Right kidney (tissue), 1 donor: ENCODE results near the gene REPIN1.

Experiments
- DNase-seq: peaks from one replicate; pipeline ENCODE4 v3.0.0-alpha.2; 2016

The REPIN1 gene

GRCh38 chr7:150406567-150407421, 38.2 kb downstream of the REPIN1 start:
- peak; percentile 62 for DNase-seq

DNA sequence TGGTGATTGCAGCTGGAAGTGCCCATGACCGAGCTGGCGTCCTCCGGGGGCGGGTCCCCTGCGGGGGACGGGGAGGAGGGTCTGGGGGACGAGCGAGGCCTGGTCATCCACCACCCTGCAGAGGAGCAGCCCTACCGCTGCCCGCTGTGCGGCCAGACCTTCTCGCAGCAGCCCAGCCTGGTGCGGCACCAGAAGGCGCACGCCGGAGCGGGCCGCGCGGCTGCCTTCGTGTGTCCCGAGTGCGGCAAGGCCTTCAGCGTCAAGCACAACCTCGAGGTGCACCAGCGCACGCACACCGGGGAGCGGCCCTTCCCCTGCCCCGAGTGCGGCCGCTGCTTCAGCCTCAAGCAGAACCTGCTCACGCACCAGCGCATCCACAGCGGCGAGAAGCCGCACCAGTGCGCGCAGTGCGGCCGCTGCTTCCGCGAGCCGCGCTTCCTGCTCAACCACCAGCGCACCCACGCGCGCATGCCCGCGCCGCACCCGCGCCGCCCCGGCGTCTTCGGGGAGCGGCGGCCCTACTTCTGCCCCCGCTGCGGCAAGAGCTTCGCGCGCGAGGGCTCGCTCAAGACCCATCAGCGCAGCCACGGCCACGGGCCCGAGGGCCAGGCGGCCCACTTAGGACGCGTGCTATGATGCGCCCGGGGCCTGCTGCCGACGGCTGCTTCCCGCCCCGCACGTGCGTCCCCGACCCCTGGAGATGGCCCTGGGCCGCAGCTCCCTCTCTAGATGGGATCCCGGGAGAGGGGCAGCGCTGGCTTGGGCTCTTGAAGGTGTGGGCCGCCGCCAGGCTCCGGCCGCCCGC, 39.2 kb downstream of the REPIN1 start:
- no peak for DNase-seq

DNA sequence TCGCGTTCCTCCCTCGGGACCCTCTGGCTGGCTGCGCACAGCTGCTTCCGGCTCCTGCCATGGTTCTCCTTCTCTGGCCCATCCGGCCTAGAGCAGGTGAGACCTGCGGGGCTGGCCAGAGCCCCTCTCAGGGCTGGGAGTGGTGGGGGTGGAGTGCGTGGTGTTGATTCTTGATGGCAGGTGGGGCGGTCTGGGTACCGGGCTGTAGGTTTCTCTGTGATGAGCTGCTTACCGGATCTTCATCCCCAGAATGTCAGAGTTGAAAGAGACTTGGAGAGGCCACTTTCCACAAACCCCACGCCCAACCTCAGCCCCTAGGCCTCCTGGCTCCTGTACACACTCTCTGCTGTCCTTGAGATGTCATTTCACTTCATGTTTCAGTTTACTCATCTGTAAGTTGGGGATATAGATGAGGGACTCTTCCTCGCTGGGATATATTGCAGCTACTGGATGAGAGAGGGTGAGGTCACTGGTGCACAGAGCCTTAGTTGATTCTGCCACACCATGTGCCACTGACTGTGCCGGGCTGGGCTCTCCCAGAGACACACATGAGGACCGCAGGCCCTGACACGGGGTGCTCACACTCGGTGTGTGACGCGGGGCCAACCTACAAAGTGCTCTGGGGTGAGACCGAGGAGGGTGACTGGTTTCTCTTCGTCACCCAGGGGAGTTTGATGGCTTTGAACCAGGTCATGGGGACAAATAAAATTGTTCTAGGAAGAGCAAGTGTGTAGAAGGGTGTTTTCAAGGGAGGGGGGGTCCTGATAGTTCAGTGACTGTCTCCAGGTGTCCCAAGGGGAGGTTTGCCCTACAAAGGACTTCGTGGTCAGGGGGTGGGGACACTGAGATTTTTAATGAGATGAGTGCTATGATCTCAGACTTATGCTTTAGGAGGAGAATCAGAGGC, 40.0 kb downstream of the REPIN1 start:
- DNase-seq = no peak

DNA sequence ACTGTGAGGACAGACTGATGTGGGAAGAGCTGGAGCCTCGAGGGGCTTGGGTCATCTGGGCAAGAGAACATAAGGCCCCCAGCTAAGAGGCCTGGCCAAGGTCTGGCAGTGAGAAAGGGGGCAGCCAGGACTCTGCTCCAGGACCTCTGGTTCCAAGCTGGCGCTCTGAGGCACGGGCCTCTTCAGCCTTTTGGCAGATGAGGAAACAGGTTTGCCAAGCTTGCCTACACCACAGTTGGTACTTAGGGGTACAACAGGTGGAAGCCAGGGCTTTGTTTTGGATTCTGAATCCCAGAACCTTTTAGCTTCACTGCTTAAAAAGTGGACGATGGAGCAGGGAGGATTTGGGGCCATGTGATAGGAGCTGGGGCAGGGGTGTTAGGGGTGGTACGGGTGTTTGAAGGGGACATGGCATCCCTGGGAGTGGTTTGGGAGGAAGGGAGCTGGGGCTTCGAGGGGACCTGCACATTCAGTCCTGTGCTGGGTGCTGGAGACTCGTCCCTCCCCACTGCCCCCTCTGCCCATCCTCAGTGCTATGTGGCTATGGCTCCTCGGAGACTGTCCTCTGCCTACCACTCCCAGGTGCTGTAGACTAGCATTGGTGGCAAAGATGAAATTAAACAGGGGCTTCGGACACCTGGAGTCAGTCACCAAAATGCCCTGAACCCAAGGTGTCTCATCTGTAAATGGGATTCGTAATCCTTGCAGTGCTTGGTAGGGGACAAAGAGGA, 40.8 kb downstream of the REPIN1 start:
- no peak for DNase-seq

DNA sequence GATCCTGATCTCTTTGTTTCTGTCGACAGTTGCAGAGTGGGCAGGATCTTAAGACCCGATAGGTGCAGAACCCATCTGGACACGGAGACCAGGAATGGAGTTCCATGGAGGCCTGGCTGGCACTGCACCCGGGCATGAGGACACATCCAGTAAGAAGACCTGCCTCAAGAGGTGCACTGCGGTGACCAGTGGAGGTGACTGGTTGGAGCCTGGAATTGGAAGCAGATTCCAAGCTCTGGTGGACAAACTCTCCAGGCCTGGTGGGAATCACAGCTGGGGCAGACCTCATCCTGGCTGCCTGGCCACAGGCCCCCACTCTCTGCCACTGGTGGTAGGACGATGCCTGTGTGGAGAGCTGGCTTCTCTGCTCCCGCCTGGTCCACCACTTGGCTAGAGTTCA, 41.5 kb downstream of the REPIN1 start:
- no peak for DNase-seq

GRCh38 chr7:150410680-150411346, 42.2 kb downstream of the REPIN1 start:
- DNase-seq = peak; percentile 67

- DNase-seq = no peak
These were observed 43.0 kb downstream of the REPIN1 start for GRCh38 chr7:150411606-150412005.

- no peak for DNase-seq
These were observed 43.4 kb downstream of the REPIN1 start for GRCh38 chr7:150412016-150412415.

GRCh38 chr7:150412518-150413488, 44.2 kb downstream of the REPIN1 start:
- no peak for DNase-seq

DNA sequence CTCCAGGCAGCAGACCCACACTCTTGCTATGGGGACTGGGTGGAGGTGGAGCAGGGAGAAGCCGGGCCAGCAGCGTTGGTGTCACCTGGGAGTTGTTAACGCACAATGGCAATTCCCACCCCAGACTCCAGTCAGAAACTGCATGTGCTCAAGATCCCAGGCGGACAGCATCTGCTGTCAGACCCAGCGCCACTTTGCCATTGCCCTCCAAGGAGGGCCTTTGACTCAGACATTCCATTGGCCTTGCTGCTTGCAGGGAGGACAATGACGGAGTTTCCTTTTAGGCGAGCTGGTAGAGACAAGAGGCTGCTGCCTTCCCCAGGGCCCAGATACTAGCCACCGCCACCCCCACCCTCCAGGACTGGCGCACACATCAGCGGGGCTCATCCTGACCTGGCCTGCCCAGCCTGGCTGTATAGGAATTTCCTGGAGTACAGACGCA, 45.0 kb downstream of the REPIN1 start:
- no peak for DNase-seq

GRCh38 chr7:150415161-150416153, 46.8 kb downstream of the REPIN1 start:
- no peak for DNase-seq

DNA sequence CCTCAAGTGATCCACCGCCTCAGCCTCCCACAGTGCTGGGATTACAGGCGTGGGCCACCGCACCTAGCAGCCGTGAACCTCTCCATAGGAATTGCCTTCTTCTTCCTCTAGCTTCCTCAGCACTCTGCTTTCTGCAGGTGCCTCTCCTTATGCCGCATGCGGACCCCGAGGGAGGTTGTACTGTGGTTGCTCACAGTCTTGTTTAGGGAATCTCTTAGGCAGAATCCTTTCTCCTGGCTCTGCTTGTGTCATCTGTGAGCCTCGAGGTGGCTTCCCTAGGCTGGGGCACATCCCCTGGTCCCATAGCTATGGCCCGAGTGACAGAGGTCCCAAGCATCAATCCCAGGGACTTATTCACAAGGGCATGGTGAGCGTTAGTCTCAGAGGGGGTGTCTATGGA, 48.6 kb downstream of the REPIN1 start:
- DNase-seq = no peak

DNA sequence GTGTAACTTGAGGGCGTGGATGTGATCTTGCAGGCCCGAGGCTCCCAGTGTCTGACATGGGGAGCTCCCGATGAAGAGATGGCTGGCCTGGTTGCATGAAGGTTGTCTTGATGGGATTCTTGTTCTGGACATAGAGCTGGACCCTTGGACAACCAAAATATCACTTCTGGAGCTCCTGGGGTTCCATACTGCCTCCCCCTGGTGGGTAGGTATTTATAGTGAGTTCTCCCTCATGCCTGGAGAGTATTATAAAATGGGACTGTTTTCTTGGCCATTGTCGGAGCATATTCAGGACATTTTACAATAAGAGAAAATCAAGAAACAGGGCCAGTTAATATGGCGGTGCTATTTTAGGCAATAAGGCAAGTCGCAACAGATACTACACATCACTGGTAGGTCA, 49.2 kb downstream of the REPIN1 start:
- no peak for DNase-seq

- DNase-seq = no peak
These were observed 51.6 kb downstream of the REPIN1 start for GRCh38 chr7:150420242-150420641.

DNA sequence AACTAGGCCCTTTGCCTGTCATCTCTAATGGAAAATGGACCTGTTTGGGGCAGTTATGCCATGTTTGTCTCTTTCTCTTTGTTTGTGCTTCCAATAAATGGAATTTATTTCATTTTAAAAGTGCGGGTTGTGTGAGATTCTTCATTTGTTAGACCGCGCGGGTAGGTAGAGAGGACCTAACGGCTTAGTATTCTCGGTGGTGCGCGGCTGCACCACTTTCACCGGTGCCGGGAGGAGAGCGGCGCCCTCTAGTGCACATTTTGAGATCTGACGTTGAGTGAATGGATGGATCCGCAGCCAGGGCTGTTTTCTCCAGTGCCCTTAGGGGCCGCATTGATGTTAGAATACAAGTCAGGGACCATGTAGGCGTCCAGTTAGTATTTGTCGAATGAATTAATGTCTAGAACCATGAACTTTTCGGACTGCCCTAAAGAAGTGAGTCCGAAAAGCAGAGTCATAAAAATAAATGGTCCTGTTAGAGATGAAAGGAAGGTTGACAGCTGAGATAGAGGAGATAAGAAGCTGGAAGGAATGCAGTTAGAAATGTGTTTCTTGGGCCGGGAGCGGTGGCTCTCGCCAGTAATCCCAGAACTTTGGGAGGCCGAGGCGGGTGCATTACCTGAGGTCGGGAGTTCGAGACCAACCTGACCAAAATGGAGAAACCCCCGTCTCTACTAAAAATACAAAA, 52.5 kb downstream of the REPIN1 start:
- DNase-seq = peak; percentile 65

DNA sequence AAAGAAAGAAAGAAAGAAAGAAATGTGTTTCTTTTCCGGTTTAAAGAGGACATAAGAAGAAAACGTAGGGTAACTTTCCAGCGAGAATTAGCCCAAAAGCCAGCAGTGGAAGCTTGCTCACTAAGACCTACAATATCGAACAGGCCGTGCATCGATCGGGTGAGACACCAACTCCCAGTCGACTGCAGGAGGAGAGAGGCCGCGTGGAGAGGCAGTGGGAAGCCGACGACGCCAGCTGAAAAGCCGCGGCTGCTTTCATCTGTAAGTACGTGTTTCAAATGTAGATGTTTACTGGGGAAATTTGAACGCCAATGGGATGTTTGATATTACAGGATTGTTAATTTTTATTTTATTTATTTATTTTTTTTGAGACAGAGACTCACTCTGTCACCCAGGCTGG, 53.2 kb downstream of the REPIN1 start:
- DNase-seq = no peak
